GM19372 (cell line): ENCODE measurements around the gene GPBP1.
"Not testable (repeated sequence)": the region's sequence is repeated elsewhere in the genome, so short reads cannot be mapped to it uniquely, and the experiment has no call there.

Experiments used
- ATAC-seq: cut with Tn5 transposase; IDR thresholded peaks from one replicate; pipeline ENCODE4 v1.9.1; 2021; ENCODE audit warnings: mild to moderate bottlenecking, low read depth, moderate library complexity; ENCODE audit not compliant: unreplicated experiment

The GPBP1 gene, protein sequence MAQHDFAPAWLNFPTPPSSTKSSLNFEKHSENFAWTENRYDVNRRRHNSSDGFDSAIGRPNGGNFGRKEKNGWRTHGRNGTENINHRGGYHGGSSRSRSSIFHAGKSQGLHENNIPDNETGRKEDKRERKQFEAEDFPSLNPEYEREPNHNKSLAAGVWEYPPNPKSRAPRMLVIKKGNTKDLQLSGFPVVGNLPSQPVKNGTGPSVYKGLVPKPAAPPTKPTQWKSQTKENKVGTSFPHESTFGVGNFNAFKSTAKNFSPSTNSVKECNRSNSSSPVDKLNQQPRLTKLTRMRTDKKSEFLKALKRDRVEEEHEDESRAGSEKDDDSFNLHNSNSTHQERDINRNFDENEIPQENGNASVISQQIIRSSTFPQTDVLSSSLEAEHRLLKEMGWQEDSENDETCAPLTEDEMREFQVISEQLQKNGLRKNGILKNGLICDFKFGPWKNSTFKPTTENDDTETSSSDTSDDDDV

DNA sequence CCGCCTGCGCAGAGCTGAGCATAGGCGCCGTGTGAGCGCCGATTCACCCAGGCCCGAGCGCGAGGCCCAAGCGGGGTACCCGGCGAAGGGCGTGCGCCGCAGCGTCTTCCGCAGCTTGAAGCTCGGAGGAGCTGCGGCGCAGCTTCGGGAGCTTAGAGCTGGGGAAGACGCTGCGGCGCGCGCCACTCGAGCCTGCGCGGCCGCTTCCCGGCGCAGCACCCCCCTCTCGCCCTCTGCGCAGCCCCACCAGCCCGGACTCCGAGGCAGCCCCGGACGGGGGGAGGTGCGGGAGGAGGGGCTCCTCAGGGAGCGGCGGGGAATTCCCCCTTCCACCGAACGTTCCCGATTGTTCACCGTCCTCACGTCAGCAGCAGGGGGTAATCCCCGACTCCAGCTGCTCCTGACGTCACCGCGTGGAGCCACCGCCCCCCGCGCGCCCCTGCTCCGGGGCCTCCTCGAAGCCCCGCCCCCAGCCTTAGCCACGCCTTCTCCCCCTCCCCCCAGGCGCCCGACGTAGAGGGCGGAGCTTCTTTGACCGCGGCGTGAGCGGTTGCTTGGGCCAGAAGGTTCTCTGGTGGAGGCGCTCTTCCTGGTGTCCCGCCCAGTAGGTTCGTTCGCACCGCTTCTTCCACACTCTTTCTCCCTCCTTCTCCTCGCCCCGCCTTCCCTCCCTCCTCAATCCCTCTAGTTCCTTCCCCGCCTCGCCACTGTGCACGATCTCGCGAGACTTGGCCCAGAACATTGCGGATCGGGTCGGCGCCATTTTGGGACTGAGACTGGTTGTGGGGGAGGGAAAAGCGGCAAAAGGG lies at the start of gene GPBP1:
TSS of gene GPBP1 (plus strand) at position 741 of the 809 bp plus-strand sequence. CDS start 40,072 bp downstream, outside the sequence.
- peak; percentile 61 for ATAC-seq

GRCh38 chr5:57128325-57128724 lies 45.5 kb upstream of the GPBP1 start:
- no peak for ATAC-seq

GRCh38 chr5:57133574-57133973 lies 40.3 kb upstream of the GPBP1 start:
- no peak for ATAC-seq

- no peak for ATAC-seq
These were observed 36.5 kb upstream of the GPBP1 start for GRCh38 chr5:57137401-57137800.

DNA sequence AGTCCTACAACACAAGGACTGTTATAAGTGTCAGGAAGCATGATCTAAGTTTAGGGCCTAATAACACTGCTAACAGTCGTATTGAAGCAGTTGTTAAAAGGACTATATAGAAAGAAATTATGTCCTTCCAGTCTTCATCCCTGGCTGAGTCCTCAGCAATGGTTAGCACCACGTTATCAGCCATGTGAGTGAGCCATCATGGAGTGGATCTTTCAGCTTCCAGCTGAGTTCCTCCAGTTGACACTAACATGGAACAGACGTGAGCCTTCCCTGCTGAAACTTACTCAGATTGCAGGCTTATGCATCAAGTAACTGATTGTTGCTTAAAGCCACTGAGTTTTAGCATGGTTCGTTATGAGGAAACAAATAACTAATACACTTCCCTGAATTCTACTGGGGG lies 21.5 kb upstream of the GPBP1 start:
- ATAC-seq, result no peak

DNA sequence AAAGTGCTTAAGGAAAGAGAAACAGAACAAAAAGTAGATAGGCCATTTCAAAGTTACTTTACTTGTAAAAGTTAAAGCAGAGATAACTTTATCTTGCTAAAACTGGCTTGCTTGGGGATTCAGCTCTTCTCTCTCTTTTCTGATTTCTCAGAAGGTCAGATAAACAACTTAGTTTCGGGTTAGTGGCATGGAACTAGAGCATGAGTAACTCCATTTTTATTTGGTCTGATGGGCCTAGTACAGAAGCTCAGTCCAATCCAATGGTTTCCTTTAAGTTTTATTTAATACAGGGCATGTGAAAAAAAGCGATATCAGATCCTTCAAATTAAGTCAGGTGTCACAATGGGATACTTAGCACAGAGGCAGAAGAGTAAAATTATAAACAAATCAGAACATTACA lies 18.8 kb upstream of the GPBP1 start:
- ATAC-seq, result no peak

DNA sequence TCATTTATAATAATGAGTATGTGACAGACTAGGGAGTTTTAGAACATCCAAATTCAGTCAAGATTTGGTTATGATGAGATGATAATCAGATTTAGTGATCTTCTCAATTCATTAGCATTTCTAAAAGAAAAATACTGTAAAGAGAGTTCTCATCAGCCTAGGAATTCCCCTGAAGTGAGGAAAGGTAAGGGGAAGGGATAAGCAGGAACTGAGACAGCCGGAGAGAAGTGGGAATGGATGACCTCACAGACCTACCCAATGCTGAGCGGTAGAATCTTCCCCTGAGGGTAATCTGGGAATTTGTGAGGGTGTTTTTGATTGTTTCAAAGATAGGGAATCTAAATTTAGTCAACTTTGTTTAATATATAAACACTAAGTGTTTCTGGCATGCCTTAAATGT lies 16.7 kb upstream of the GPBP1 start:
- no peak for ATAC-seq

DNA sequence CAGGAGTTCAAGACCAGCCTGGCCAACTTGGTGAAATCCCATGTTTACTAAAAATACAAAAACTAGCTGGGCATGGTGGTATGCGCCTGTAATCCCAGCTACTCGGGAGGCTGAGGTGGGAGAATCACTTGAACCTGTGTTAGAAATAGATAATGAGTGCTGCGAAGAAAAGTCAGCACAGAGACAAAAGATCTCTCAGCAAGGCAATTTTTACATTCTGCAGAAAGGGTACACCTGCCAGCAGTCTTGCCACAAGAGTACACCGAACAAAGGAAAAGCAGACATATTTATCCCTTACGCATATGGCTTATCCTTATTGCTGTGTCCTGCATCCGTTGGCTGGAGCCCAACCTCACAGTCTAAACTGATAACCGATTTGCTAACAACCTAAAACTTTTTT lies 16.2 kb upstream of the GPBP1 start:
- ATAC-seq, result no peak

GRCh38 chr5:57163553-57164006 lies 10.3 kb upstream of the GPBP1 start:
- no peak for ATAC-seq

DNA sequence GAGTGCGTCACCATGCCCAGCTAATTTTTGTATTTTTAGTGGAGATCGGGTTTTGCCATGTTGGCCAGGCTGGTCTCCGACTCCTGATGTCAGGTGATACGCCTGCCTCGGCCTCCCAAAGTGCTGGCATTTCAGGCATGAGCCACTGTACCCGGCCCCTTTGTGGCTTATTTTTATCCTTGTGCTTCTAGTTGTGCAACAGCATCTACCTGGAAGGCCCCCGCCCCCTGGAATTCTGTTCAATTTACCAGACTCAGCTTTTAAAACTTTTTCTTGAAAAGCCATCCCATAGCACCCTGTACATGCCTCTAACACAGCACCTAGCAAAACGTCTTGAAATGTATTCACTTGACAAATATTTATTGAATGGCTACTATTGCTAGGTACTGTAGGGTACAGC lies 9.7 kb upstream of the GPBP1 start:
- ATAC-seq, result no peak

DNA sequence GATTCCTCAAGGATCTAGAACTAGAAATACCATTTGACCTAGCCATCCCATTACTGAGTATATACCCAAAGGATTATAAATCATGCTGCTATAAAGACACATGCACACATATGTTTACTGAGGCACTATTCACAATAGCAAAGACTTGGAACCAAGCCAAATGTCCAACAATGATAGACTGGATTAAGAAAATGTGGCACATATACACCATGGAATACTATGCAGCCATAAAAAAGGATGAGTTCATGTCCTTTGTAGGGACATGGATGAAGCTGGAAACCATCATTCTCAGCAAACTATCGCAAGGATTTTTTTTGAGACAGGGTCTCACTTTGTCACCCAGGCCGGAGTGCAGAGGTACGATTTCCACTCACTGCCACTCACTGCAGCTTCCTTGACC lies 8.7 kb upstream of the GPBP1 start:
- not testable (repeated sequence) for ATAC-seq

GRCh38 chr5:57166276-57166675 lies 7.6 kb upstream of the GPBP1 start:
- no peak for ATAC-seq

GRCh38 chr5:57167201-57167600 lies 6.7 kb upstream of the GPBP1 start:
- ATAC-seq, result no peak

DNA sequence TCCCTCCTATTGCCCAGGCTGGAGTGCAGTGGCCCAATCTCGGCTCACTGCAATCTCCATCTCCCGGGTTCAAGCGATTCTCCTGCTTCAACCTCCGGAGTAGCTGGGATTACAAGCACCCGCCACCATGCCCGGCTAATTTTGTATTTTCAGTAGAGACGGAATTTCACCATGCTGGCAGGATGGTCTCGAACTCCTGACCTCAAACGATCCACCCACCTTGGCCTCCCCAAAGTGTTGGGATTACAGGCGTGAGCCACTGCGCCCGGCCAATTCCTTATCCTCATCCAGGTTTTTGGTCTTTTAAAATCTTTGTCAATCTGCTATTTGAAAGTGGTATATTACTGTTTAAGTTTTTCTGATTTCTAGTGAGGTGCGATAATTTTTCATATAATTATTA lies 3.7 kb upstream of the GPBP1 start:
- not testable (repeated sequence) for ATAC-seq

GRCh38 chr5:57171816-57172465 lies 1.9 kb upstream of the GPBP1 start:
- ATAC-seq, result no peak

DNA sequence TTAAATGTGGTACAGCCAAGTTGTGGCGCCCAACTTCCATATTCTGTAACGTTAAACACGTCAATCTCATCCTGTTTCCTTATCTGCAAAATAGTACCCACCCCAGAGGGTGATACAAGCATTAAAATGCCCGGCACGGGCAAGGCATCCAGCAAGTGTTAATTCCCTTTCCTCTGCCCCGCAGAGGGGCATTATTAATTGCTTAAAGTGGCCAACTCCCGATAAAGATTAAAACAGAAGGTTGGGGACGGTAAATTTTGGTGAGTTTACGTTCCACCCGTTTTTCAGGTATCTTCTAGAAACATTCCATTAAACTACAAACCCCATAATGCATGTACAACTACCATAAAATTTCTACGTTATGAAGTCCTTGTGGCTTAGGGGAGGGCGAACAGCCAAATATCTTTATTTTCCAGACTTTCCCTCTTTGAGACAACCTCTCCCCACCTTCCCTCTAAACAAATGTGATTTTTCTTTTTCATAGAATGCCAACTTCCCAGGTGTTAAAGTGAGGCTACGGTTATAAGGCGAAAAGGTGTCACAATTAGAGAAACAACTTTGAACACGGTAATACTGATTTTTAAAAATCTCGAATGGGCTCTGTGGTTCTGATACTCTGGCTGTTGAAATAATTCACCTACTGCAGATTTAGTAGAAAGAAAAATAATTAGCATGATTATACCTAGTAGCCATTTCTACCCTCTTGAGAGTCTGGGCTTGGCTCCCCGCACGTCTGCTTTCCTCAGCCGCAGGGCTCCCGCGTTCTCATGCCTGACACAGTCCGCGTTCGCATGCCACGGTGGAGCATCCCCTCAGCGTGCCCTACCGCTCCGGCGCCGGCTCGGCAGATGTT lies 1.2 kb upstream of the GPBP1 start:
- no peak for ATAC-seq

DNA sequence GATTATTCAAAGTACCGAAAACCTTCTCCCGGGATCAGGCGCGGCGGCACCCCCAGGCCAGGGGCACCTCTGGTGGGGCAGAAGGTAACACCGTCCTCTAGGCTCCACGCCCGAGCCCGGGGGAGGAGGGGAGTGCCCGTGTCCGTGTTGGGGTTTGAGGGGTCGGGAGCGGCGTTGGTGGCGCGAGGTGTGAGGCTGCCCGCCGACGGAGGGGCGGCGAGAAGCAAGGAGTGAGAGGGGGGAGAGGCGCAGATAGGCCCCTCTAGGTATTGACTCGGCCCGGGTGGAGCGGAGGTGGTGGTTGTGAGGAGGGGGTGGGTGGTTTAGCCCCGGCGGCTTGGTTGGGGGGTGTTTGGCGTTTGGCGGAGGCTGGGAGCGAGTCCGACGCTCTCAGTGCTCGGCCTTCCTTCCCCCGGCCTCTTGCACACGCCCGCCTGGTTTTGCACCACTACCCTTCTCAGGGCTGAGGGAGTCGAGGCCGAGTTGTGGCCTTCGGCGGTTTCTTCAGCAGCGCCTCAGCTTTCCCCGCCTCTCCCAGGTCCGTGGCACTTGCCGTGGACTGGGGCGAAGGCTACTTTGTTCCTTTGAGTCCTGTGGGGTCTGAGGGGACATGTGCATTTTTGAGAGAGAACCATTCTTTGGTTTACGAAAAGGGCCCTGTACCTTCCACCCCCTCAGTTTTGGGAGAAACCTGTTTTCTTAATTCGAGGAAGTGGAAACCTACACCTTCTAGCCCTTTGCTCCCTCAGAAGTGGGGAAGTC lies 450 bp downstream of the GPBP1 start:
- no peak for ATAC-seq

GRCh38 chr5:57174890-57175510 lies 1.1 kb downstream of the GPBP1 start:
- ATAC-seq, result no peak
